HG02973 (cell line): ENCODE measurements around the gene PCDHB13.
"Not testable (repeated sequence)": the region's sequence is repeated elsewhere in the genome, so short reads cannot be mapped to it uniquely, and the experiment has no call there.

ENCODE experiments used
- ATAC-seq: cut with Tn5 transposase; IDR thresholded peaks from one replicate; pipeline ENCODE4 v1.9.1; 2021; ENCODE audit warnings: moderate library complexity; ENCODE audit not compliant: unreplicated experiment

Gene PCDHB13

DNA sequence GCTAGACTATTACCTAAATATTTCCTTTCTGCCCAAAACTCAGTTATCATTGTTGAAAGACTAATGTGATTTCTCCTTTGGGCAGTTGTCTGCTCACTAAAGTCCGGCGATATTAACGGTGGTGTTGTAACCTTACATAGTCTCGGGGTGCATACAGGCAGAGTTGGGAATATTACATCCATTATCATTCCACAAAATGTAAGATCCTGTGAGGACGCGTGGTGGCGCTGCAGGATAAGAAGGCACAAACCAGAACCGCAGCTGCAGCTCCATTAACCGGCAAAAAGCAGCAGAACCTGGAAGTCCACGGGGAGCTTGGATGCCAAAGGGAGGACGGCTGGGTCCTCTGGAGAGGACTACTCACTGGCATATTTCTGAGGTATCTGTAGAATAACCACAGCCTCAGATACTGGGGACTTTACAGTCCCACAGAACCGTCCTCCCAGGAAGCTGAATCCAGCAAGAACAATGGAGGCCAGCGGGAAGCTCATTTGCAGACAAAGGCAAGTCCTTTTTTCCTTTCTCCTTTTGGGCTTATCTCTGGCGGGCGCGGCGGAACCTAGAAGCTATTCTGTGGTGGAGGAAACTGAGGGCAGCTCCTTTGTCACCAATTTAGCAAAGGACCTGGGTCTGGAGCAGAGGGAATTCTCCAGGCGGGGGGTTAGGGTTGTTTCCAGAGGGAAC lies at the start of gene PCDHB13:
PCDHB13 (plus strand) TSS at position 264 of the 684 bp plus-strand sequence; CDS start at position 469, 205 bp downstream.
- not testable (repeated sequence) for ATAC-seq

DNA sequence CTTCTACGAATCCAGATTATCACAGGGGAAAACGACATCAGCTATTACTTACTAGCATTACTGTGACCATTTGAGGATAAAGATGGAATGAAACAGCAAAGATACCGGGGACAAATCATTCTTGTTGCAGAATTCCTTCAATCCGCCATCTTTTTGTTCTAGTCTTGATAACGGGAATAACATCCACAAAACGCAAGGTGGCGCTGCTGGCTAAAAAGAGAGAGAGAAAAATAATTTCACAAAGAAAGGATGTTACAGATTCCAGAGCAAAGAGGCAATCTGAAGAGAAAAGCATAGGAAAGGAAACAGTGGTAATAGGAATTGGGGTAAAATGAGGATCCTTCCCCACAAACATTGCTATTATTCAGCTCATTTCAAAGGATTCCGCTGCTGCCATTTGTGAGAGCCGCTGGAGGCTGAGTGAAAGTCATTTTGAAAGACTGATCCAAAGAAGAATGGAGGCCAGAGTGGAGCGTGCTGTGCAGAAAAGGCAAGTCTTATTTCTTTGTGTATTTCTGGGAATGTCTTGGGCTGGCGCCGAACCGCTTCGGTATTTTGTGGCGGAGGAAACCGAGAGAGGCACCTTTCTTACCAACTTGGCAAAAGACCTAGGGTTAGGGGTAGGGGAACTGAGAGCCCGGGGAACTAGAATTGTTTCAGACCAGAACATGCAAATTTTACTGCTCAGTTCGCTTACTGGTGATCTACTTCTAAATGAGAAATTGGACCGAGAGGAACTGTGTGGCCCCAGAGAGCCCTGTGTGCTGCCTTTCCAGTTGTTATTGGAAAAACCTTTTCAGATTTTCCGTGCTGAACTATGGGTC lies 41.1 kb upstream of the PCDHB13 start, which contains the start of gene PCDHB7:
PCDHB7 (plus strand) TSS at position 264 of the 824 bp plus-strand sequence; CDS start at position 456, 192 bp downstream.
- ATAC-seq, result no peak

DNA sequence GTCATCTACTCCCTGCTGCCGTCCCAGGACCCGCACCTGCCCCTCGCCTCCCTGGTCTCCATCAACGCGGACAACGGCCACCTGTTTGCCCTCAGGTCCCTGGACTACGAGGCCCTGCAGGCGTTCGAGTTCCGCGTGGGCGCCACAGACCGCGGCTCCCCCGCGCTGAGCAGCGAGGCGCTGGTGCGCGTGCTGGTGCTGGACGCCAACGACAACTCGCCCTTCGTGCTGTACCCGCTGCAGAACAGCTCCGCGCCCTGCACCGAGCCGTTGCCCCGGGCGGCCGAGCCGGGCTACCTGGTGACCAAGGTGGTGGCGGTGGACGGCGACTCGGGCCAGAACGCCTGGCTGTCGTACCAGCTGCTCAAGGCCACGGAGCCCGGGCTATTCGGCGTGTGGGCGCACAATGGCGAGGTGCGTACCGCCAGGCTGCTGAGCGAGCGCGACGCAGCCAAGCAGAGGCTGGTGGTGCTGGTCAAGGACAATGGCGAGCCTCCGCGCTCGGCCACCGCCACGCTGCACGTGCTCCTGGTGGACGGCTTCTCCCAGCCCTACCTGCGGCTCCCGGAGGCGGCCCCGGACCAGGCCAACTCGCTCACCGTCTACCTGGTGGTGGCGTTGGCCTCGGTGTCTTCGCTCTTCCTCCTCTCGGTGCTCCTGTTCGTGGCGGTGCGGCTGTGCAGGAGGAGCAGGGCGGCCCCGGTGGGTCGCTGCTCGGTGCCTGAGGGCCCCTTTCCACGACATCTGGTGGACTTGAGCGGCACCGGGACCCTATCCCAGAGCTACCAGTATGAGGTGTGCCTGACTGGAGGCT lies 39.2 kb upstream of the PCDHB13 start:
- not testable (repeated sequence) for ATAC-seq

DNA sequence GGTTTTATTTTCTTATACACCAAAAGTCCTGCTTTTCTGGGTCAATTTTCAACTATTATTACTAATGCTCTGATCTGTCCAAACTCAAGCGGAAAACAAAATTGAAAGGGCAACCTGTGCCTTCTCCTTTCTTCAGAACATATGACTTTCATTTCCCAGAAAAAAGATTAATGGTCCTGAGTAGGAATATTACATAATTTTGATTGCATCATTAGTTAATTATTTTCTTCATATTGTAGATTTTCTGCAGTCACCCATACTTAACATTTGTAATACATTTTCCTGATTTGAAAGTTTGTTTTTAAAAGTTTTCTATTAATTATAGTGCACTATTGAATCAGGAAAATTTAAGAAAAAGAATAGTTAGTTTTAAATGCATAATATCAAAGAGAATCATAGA lies 37.8 kb upstream of the PCDHB13 start:
- ATAC-seq, result no peak

DNA sequence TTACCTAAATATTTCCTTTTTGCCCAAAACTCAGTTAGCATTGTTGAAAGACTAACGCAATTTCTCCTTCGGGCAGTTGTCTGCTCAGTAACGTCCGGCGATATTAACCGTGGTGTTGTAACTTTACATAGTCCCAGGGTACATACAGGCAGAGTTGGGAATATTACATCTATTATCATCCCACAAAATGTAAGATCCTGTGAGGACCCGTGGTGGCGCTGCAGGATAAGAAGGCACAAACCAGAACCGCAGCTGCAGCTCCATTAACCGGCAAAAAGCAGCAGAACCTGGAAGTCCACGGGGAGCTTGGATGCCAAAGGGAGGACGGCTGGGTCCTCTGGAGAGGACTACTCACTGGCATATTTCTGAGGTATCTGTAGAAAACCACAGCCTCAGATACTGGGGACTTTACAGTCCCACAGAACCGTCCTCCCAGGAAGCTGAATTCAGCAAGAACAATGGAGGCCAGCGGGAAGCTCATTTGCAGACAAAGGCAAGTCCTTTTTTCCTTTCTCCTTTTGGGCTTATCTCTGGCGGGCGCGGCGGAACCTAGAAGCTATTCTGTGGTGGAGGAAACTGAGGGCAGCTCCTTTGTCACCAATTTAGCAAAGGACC lies 36.0 kb upstream of the PCDHB13 start, which contains the start of gene PCDHB8:
PCDHB8 (plus strand) TSS at position 214 of the 615 bp plus-strand sequence; CDS start at position 459, 245 bp downstream.
- not testable (repeated sequence) for ATAC-seq

DNA sequence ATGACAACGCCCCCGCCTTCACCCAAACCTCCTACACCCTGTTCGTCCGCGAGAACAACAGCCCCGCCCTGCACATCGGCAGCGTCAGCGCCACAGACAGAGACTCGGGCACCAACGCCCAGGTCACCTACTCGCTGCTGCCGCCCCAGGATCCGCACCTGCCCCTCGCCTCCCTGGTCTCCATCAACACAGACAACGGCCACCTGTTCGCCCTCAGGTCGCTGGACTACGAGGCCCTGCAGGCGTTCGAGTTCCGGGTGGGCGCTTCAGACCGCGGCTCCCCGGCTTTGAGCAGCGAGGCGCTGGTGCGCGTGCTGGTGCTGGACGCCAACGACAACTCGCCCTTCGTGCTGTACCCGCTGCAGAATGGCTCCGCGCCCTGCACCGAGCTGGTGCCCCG lies 34.3 kb upstream of the PCDHB13 start:
- not testable (repeated sequence) for ATAC-seq

DNA sequence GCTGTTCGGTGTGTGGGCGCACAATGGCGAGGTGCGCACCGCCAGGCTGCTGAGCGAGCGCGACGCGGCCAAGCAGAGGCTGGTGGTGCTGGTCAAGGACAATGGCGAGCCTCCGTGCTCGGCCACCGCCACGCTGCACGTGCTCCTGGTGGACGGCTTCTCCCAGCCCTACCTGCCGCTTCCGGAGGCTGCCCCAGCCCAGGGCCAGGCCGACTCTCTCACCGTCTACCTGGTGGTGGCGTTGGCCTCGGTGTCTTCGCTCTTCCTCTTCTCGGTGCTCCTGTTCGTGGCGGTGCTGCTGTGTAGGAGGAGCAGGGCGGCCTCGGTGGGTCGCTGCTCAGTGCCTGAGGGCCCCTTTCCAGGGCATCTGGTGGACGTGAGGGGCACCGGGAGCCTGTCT lies 33.8 kb upstream of the PCDHB13 start:
- not testable (repeated sequence) for ATAC-seq

DNA sequence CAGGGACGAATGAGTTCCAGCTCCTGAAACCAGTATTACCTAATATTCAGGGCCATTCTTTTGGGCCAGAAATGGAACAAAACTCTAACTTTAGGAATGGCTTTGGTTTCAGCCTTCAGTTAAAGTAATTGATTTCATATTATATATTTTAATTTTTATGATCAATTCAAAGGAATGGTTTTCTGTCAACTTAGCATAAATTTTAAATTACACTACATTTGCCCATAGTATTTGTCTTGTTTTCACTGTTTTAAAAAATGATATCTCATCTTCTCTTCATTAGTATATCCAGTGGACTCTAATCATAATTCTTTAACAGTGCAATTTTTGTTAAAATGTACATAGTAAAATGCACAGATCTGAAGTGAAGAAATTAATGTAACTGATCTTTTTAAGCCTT lies 33.4 kb upstream of the PCDHB13 start:
- no peak for ATAC-seq

DNA sequence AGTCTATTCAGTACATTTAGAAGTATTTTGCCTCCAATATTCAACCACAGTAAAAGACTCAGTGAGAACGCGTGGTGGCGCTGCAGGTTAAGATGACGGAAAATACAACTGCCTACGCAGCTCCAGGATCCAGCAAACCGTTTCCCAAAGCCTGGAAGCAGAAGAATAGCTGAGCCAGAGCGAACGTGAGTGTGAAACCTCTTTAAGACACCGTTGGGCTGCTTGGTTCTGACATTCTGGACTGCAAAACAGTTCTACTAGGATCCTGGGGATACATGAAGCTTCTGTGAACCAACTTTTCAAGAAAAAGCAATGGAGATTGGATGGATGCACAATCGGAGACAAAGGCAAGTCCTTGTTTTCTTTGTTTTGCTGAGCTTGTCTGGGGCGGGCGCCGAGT lies 31.5 kb upstream of the PCDHB13 start, which contains the start of gene PCDHB16:
PCDHB16 (plus strand) TSS at position 140 of the 400 bp plus-strand sequence; CDS start at position 313, 173 bp downstream.
- no peak for ATAC-seq

DNA sequence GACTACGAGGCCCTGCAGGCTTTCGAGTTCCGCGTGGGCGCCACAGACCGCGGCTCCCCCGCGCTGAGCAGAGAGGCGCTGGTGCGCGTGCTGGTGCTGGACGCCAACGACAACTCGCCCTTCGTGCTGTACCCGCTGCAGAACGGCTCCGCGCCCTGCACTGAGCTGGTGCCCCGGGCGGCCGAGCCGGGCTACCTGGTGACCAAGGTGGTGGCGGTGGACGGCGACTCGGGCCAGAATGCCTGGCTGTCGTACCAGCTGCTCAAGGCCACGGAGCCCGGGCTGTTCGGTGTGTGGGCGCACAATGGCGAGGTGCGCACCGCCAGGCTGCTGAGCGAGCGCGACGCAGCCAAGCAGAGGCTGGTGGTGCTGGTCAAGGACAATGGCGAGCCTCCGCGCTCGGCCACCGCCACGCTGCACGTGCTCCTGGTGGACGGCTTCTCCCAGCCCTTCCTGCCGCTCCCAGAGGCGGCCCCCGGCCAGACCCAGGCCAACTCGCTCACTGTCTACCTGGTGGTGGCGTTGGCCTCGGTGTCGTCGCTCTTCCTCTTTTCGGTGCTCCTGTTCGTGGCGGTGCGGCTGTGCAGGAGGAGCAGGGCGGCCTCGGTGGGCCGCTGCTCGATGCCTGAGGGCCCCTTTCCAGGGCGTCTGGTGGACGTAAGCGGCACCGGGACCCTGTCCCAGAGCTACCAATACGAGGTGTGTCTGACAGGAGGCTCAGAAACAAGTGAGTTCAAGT lies 29.4 kb upstream of the PCDHB13 start:
- ATAC-seq, result not testable (repeated sequence)

DNA sequence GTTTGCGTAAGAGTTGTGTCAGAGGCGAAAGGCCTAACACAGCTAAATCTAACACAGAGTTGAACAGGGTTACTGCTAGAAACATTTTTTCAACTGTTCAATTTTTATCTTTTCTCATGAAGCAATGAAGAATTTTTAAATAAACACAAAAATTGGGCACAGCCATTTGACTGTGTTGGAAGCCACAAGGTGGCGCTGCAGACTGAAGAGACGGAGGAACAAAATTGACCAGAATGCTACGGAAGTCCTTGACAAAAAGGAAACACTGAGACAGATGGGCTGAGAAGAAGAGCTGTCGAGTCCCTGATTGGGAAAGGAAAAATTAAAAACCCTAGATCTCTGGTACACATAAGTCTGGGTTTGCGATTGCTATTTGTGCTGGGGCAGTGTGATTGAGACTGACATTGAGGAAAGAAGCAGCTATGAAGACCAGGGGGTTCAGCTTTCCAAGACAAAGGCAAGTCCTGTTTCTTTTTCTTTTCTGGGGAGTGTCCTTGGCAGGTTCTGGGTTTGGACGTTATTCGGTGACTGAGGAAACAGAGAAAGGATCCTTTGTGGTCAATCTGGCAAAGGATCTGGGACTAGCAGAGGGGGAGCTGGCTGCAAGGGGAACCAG lies 26.7 kb upstream of the PCDHB13 start, which contains the start of gene PCDHB9:
PCDHB9 (plus strand) TSS at position 265 of the 616 bp plus-strand sequence; CDS start at position 423, 158 bp downstream.
- no peak for ATAC-seq

DNA sequence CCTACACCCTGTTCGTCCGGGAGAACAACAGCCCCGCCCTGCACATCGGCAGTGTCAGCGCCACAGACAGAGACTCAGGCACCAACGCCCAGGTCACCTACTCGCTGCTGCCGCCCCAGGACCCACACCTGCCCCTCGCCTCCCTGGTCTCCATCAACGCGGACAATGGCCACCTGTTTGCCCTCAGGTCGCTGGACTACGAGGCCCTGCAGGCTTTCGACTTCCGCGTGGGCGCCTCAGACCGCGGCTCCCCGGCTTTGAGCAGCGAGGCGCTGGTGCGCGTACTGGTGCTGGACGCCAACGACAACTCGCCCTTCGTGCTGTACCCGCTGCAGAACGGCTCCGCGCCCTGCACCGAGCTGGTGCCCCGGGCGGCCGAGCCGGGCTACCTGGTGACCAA lies 25.0 kb upstream of the PCDHB13 start:
- ATAC-seq, result not testable (repeated sequence)

DNA sequence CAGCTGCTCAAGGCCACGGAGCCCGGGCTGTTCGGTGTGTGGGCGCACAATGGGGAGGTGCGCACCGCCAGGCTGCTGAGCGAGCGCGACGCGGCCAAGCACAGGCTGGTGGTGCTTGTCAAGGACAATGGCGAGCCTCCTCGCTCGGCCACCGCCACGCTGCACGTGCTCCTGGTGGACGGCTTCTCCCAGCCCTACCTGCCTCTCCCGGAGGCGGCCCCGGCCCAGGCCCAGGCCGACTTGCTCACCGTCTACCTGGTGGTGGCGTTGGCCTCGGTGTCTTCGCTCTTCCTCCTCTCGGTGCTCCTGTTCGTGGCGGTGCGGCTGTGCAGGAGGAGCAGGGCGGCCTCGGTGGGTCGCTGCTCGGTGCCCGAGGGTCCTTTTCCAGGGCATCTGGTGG lies 24.6 kb upstream of the PCDHB13 start:
- ATAC-seq, result not testable (repeated sequence)

DNA sequence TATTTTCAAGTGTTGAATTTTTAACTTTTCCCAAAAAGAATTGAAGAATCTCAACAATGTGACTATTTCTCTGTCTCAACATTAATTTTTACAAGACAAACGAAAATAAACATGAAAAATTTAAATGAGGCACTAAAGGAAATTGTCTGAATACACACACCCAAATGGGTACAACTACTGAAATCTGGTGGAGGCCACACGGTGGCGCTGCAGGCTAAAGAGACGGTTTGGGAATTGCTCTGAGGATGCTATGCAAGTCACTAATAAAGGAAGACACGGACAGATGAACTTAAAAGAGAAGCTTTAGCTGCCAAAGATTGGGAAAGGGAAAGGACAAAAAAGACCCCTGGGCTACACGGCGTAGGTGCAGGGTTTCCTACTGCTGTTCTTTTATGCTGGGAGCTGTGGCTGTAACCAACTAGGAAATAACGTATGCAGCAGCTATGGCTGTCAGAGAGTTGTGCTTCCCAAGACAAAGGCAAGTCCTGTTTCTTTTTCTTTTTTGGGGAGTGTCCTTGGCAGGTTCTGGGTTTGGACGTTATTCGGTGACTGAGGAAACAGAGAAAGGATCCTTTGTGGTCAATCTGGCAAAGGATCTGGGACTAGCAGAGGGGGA lies 21.5 kb upstream of the PCDHB13 start, which contains the start of gene PCDHB10:
PCDHB10 (plus strand) TSS at position 244 of the 616 bp plus-strand sequence; CDS start at position 444, 200 bp downstream.
- no peak for ATAC-seq

DNA sequence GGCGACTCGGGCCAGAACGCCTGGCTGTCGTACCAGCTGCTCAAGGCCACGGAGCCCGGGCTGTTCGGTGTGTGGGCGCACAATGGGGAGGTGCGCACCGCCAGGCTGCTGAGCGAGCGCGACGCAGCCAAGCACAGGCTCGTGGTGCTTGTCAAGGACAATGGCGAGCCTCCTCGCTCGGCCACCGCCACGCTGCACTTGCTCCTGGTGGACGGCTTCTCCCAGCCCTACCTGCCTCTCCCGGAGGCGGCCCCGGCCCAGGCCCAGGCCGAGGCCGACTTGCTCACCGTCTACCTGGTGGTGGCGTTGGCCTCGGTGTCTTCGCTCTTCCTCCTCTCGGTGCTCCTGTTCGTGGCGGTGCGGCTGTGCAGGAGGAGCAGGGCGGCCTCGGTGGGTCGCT lies 19.4 kb upstream of the PCDHB13 start:
- ATAC-seq, result not testable (repeated sequence)

DNA sequence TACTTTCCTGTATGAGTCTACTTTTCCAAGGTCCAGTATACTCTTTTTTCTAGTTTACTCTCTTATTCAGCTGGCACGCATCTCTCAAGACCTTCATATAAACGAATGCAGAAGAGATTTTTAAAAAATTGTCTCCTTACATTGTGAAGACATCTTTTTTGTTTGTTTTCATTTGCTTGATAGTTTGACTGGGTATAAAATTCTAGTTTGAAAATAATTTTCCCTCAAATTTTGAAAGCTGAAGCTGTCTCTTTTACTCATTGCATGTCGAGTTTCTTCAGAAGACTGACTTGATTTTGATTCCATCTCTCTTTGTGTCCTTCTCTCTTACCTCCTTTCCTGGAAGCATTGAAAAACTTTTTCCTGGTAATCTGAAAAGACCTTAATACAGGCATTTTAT lies 17.4 kb upstream of the PCDHB13 start:
- ATAC-seq, result no peak

DNA sequence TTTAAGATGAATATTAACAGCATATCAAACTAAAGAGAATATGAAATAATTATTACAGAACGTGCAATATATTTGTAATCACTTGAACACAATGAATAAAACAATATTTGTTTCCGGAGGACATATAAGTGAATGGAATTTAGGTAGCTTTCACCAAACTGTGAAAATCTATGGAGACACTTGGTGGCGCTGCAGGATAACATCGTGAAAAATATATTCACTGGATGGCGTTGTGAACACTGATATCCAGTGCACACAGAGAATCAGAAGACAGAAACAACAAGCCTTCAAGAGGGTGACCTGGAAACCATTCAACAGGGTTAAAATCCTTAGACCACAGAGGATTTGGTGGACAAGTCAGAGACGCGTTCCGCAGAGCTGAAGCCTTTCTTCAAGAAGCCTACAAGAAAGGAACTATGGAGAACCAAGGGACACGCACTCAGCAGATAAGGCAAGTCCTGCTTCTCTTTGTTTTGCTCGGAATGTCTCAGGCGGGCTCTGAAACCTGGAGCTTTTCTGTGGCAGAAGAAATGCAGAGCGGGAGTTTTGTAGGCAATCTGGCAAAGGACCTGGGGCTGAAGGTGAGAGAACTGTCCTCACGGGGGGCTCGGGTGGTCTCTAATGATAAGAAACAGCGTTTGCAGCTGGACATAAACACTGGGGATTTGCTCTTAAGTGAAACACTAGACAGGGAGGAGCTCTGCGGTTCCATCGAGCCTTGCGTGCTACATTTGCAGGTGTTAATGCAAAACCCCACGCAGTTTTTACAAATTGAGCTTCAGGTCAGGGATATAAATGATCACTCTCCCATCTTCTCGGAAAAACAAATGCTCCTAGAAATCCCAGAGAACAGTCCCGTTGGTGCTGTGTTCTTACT lies 14.1 kb upstream of the PCDHB13 start, which contains the start of gene PCDHB11:
PCDHB11 (plus strand) TSS at position 269 of the 877 bp plus-strand sequence; CDS start at position 417, 148 bp downstream.
- ATAC-seq, result no peak
